Bone marrow (tissue), 2 donors: ENCODE results near the gene ATG13.

Experiments used
- DNase-seq, 2 donors: peaks; one replicate each; lab custom pipeline; 2025; lab: John Stamatoyannopoulos, UW

ATG13 gene

DNA sequence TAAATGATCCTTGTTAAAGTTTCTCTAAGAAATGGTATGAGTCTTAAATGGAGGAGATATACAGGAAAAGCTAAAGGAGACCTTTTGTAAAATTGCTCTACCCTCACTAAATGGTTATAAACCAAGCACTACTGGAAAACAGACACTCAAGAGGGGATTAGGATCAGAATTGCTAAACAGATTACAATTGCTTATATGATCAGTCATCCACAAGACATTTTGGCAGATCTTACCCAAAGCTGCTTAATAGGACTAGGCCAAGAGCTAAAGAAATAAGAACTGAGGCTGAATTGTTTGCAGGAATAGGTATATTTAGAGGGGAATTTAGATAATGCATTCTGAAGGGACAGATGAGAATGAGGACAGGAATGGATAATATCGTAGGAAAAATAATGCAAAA, 9.8 kb upstream of the ATG13 start:
- no peak for DNase-seq

- no peak for DNase-seq
These were observed 8.0 kb upstream of the ATG13 start for GRCh38 chr11:46609386-46609785.

DNA sequence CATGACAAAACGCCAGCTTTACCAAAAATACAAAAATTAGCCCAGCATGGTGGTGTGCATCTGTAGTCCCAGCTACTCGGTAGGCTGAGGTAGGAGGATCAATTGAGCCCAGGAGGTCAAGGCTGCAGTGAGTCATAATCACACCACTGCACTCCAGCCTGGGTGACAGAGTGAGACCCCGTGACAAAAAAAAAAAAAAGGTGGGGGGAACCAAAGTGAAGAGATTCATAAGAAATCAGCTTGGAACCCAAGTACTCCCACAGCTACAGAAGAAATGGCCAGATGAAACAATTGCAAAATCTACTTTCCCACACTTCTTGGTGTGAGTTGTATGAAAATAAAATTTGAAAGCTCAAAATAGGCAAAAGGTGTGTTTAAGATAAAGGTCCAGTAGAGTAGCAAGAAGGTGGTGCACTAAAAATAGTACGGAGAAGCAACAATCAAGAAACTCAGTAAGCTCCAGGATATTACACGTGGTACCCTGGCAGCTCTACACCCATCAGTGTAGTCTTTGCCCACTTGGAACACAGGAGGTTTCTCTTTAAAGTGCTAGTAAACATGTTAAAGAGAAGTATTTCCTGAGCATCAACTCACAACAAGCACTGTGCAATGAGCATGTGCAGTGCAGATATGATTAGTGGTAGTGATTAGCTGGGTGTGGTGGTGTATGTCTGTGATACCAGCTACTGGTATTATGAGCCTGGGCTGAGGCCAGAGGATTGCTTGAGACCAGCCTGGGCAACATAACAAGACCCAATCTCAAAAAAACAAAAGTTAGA, 5.6 kb upstream of the ATG13 start:
- DNase-seq = no peak

- DNase-seq = no peak
These were observed 5.0 kb upstream of the ATG13 start for GRCh38 chr11:46612326-46612725.

GRCh38 chr11:46615756-46616155, 1.6 kb upstream of the ATG13 start:
- DNase-seq = no peak

- DNase-seq = no peak
These were observed 711 bp upstream of the ATG13 start for GRCh38 chr11:46616551-46617133.

GRCh38 chr11:46617972-46618314, 590 bp downstream of the ATG13 start:
- DNase-seq = no peak

GRCh38 chr11:46618837-46619236, 1.5 kb downstream of the ATG13 start:
- DNase-seq = no peak

- no peak for DNase-seq
These were observed 8.1 kb downstream of the ATG13 start for GRCh38 chr11:46625406-46625805.

GRCh38 chr11:46628961-46629360, 11.6 kb downstream of the ATG13 start:
- DNase-seq = no peak

DNA sequence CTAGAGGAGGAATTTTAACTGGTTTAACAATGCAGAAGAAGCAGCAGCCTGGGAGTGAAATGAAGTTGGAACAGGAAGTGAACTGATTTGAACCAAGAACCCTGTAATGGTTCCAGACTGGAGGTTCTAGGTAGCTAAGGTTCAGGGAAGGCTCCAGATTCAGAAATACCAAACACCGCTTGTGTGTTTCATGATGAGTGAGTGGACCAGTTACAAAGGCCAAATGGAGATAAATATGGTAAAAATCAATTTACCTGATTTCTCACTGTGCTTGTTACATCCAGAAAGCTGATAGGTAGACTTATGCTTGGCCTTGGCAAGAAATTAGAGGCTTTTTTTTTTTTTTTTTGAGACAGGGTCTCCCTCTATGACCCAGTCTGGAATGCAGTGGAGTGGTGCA, 12.9 kb downstream of the ATG13 start:
- no peak for DNase-seq

DNA sequence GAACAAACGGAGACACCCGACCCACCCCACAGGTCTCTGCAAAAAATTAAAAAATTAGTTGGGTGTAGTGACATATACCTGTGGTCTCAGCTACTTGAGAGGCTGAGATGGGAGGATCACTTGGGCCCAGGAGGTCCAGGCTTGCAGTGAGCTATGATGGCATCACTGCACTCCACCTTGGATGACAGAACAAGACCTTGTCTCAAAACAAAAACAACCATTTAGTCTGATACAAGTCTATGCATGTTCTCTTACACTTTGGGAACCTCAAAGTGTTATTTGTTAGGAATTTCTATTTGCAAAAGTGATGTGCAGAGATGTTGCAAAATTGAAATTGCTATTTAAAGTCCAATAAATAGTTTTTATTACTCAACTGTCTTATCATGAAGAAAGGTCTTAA, 14.3 kb downstream of the ATG13 start:
- no peak for DNase-seq

GRCh38 chr11:46632502-46632901, 15.1 kb downstream of the ATG13 start:
- no peak for DNase-seq

GRCh38 chr11:46633291-46634217, 16.2 kb downstream of the ATG13 start:
- DNase-seq = no peak

GRCh38 chr11:46635557-46636139, 18.3 kb downstream of the ATG13 start:
- no peak for DNase-seq

DNA sequence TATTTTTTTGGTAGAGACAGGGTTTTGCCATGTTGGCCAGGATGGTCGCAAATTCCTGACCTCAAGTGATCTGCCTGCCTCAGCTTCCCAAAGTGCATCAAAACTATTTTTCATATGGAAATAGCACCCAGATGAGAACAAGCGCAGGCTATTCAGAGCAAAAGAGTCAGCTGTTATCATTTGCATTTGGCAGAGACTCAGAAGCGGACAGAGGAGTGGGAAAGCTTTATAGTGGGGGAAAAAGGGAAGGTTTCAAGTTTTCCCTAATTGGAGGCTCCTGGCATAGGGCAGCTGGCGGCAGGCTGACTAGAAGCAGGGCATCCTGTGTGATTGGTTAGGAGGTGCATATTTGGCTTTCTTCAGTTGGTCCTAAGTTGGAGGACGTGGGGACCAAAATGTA, 20.2 kb downstream of the ATG13 start:
- no peak for DNase-seq

GRCh38 chr11:46639197-46639839, 22.0 kb downstream of the ATG13 start:
- no peak for DNase-seq

DNA sequence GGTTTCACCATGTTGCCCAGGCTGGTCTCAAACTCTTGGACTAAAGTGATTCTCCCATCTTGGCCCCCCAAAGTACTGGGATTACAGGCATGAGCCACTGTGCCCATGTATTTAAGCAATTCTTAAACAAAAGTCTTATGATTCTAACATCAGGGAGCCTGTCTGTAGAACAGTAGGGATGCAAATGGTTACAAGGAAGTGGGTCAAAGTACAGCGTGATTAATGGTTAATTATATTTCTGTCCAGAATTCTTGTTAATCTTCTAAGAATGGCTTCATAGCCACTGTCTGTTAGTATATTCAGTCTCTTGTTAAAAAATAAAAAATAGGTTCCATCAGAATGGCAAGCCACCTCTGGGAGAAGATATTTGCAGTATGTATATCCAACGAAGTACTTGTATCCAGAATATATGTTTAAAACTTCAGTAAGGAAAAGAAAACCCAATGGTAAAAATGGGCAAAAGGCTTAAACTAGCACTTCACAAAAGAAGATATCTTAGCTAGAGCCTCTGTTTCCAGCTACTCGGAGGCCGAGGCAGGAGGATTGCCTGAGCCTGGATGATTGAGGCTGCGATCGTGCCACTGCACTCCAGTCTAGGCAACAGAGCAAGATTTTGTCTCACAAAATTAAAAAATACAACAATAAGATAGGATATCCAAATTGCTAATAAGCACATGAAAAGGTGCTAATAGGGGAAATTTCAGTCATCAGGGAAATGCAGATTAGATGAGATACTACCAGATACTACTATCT, 22.9 kb downstream of the ATG13 start:
- DNase-seq = no peak

DNA sequence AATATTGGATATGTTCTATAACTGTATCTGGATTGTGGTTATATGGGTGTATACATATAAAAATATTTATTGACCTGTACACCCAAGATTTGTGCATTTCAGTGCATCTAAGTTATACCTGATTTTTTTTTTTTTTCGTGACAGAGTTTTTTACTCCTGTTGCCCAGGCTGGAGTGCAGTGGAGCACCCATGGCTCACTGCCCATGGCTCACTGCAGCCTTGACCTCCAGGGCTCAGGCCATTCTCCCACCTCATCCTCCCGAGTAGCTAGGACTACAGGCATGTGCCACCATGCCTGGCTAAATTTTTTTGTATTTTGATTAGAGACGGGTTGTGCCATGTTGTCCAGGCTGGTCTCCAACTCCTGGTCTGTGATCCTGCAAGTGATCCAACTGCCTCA, 24.3 kb downstream of the ATG13 start:
- DNase-seq = no peak

DNA sequence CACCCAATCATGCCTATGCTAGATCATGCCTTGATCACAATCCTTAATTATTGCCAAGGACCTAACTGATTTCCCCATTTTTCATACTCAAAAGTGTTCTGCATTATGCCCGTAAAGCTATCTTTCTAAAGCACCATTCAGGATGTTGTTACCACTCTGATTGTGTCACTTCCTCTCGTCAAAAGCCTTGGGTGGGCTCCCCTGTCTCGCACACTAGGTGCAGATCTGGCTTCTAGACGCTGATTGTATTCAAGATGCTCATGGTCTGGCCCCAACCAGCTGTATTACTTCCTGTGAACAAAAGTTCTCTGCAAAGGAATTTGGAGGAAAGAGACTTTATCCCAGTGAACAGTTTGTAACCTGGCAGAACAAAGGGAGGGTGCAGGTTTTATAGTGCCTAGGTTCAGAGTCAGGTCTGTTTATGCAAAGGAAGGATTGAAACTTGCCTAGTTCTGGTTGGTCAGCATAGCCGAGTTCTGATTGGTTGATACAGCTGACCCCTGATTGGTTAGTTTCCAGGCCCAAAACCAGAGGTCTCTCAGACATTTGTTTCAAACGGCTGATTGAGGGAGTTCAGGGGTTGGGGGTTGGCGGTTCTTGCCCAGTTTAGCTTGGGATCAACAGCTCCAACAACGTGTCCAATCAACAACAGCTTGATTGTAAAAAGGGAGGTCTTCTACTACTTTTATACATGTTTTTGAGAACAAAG, 25.4 kb downstream of the ATG13 start:
- DNase-seq = no peak

DNA sequence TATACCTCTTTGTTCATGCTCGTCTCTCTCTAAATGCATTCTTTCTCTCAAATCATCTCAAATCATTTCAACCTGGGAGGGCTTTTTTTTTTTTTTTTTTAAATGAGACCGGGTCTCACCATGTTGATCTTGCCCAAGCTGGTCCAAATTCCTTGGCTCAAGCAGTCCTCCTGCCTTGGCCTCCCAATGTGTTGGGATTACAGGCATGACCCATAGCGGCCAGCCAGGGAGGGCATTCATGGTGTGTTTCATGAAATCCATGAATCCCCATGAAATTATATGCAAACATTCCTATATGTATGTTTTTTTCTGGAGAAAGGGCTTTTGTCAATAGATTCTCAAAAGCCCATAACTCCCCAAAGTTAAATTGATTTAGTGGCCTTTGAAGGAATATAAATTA, 26.2 kb downstream of the ATG13 start:
- DNase-seq = no peak
